Right atrium auricular region (tissue), 2 donors: ENCODE data around the gene GDPD5. TPM values are rescaled to one million over a fixed set of nuclear protein-coding genes. Genes with fewer than 3 reads are reported as not detected.
A peak's percentile ranks its signal among the peaks of the same experiment; 100 is the strongest.

Source experiments
- DNase-seq: peaks from one replicate; pipeline ENCODE4 v3.0.0-alpha.2; 2019; ENCODE audit warnings: low spot score
- H3K27ac ChIP-seq, 2 donors: fragments of 200-600 bp; sonication (generic); 1 replicate in 1 of 2; 2 replicates in 1 of 2; pipeline ENCODE4 v1.5.1; 2016 to 2019
- H3K27me3 ChIP-seq, 2 donors: fragments of 200-600 bp; sonication (generic); one replicate each; pipeline versions ENCODE4 v1.5.1 to v1.6.0; 2017 to 2019
- H3K36me3 ChIP-seq: fragments of 200-600 bp; sonication (generic); one replicate; pipeline ENCODE4 v1.5.1; 2016
- H3K4me1 ChIP-seq, 2 donors: fragments of 200-600 bp; sonication (generic); one replicate each; pipeline versions ENCODE4 v1.5.1 to v1.6.0; 2017 to 2019
- H3K4me3 ChIP-seq, 2 donors: fragments of 200-600 bp; sonication (generic); 1 replicate in 1 of 2; 2 replicates in 1 of 2; pipeline ENCODE4 v1.5.1; 2017 to 2019; ENCODE audit warnings: mild to moderate bottlenecking in 1 of 2, moderate library complexity in 1 of 2
- H3K9me3 ChIP-seq, 2 donors: fragments of 200-600 bp; sonication (generic); one replicate each; pipeline ENCODE4 v1.5.1; 2019
- total RNA-seq, 2 donors: library from RNA; depleted of rRNA; stranded (reverse); fragments of >200 nt; gene quantifications; one replicate each; pipeline ENCODE4 v1.1.0, GENCODE V29; 2016
- TF ChIP-seq, protein P1 (sequence below), 2 donors: fragments of 200-600 bp; sonication (generic); IDR thresholded peaks; one replicate each; pipeline ENCODE4 v1.5.1; 2019; ENCODE audit warnings: antibody characterized with exemption in 2 of 2

The GDPD5 gene
- total RNA-seq, 2 donors from 2014 or later: 3.5 to 6.1 TPM

GRCh38 chr11:75431533-75432525 lies 93.9 kb downstream of the GDPD5 start:
- no peak for DNase-seq
- Histone ChIP-seq H3K36me3 (no peaks in the 10 kb centered on the region), H3K27me3 (peaks cover 0 to 9% of the 10 kb centered on the region in 2 donors), H3K27ac (no peak overlapping the region), H3K4me3 (no peak overlapping the region), H3K9me3 (peaks cover 0 to 6% of the 10 kb centered on the region in 2 donors), H3K4me1 (peaks cover 0 to 12% of the 10 kb centered on the region in 2 donors)
- TF ChIP-seq, protein P1, sequence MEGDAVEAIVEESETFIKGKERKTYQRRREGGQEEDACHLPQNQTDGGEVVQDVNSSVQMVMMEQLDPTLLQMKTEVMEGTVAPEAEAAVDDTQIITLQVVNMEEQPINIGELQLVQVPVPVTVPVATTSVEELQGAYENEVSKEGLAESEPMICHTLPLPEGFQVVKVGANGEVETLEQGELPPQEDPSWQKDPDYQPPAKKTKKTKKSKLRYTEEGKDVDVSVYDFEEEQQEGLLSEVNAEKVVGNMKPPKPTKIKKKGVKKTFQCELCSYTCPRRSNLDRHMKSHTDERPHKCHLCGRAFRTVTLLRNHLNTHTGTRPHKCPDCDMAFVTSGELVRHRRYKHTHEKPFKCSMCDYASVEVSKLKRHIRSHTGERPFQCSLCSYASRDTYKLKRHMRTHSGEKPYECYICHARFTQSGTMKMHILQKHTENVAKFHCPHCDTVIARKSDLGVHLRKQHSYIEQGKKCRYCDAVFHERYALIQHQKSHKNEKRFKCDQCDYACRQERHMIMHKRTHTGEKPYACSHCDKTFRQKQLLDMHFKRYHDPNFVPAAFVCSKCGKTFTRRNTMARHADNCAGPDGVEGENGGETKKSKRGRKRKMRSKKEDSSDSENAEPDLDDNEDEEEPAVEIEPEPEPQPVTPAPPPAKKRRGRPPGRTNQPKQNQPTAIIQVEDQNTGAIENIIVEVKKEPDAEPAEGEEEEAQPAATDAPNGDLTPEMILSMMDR (IDR thresholded peaks at IDR 0.05): no peak

- Histone ChIP-seq H3K4me1 (peaks cover 0 to 12% of the 10 kb centered on the region in 2 donors), H3K27ac (no peak overlapping the region), H3K4me3 (peak overlapping the region; percentile 20 to 43), H3K9me3 (peaks cover 0 to 6% of the 10 kb centered on the region in 2 donors), H3K36me3 (no peaks in the 10 kb centered on the region), H3K27me3 (peaks cover 0 to 9% of the 10 kb centered on the region in 2 donors)
- DNase-seq: no peak
- TF ChIP-seq, protein P1 (IDR thresholded peaks at IDR 0.05): no peak
These were observed 94.8 kb downstream of the GDPD5 start for GRCh38 chr11:75430714-75431532.

DNA sequence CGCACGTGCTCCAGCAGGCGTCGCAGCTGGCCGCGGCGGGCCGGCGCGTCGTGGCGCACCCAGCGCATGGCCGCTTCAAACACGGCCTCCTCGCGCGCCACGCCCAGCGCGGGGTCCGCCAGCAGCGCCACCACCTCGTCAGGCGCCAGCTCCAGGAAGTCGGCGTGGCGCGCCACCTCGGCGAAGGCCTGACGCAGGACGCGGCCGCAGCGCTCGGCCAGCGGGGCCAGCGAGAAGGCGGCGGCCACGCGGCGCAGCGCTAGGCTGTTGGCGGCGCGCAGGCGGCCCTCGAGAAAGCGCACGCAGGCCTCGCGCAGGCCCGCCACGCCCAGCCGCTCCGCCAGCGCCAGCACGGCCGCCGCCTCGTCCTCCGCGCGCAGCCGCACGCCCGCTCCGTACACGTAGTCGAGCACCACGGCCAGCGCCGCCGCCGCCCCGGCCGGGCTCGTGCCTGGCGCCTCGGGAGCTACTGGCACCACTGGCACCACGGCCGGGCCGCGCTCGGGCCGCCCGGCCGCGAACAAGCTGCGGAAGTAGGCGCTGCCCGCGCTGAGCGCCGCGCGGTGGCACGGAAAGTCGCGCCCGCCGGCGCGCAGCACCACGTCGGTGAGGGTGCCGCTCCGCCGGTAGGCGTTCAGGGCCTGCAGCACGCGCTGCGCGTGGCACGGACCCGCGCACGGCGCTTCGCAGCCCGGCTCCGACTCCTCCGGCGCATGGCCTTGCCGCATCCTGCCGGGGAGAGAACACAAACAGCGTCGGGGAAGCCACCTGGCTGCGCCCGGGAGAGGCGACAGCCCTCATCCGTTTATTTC lies 95.6 kb downstream of the GDPD5 start:
- peak overlapping the region; percentile 20 to 43 for H3K4me3 ChIP-seq
- no peaks in the 10 kb centered on the region for H3K36me3 ChIP-seq
- H3K27ac ChIP-seq: no peak overlapping the region
- no peak for DNase-seq
- TF ChIP-seq, protein P1 (IDR thresholded peaks at IDR 0.05): peak in 1 of 2 donors; percentile 20
- peaks cover 0 to 9% of the 10 kb centered on the region in 2 donors for H3K27me3 ChIP-seq
- H3K4me1 ChIP-seq: peaks cover 0 to 12% of the 10 kb centered on the region in 2 donors
- peaks cover 0 to 6% of the 10 kb centered on the region in 2 donors for H3K9me3 ChIP-seq

DNA sequence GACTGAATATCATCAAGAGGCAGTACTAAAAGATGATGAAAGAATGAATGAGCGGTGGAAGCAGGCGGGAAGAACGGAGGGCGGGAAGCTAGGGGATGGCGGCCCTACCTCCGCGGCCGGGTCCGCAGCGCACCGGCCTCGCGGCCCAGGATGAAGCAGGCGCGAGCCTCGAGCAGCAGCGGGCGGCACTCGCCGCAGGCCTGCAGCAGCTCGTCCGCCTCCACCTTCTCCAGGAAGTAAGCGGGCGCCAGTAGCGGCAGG lies 96.2 kb downstream of the GDPD5 start:
- H3K4me3 ChIP-seq: peak overlapping the region in 1 of 2 donors; percentile 43
- no peak for DNase-seq
- H3K27me3 ChIP-seq: peaks cover 0 to 9% of the 10 kb centered on the region in 2 donors
- TF ChIP-seq, protein P1 (IDR thresholded peaks at IDR 0.05): no peak
- peaks cover 0 to 6% of the 10 kb centered on the region in 2 donors for H3K9me3 ChIP-seq
- H3K4me1 ChIP-seq: peaks cover 0 to 15% of the 10 kb centered on the region in 2 donors
- H3K36me3 ChIP-seq: no peaks in the 10 kb centered on the region
- no peak overlapping the region for H3K27ac ChIP-seq

DNA sequence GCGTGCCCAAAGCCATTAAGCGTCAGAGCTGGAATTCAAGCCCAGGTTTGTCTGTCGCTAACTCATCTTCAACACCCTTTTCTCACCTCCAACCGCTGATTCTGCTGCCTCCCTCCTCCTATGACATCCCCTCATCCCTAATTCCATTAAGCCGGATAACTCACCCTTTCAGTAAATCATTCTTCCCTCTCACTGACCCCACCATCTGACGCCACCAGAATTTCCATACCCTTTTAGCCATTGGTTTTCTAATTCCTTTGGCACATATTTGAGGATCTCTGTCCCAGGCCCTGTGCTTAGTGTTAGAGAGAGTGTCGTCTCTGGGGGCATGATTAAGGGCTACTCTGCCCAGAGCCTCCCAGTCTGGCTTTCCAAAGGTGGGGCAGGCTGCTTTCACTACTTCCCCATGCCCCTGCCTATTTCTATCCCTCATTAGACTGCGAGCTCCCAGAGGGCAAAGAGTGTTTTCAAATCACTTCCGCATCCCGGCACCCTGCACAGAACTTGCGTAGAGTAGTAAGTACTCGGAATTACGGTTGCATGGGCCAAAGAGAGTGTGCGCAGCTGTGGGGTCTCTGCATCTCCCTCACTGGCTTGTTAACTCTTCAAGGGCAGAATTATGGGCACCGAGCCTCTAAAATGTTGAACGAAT lies 96.6 kb downstream of the GDPD5 start:
- TF ChIP-seq, protein P1 (IDR thresholded peaks at IDR 0.05): no peak
- H3K36me3 ChIP-seq: no peaks in the 10 kb centered on the region
- H3K9me3 ChIP-seq: peaks cover 0 to 6% of the 10 kb centered on the region in 2 donors
- H3K27me3 ChIP-seq: peaks cover 0 to 9% of the 10 kb centered on the region in 2 donors
- no peak overlapping the region for H3K4me3 ChIP-seq
- H3K4me1 ChIP-seq: peaks cover 0 to 20% of the 10 kb centered on the region in 2 donors
- peak overlapping the region in 1 of 2 donors; percentile 14 for H3K27ac ChIP-seq
- no peak for DNase-seq
